IMR-90 (cell line): ENCODE results near the gene ZDHHC4. TPM values are rescaled to one million over a fixed set of nuclear protein-coding genes. Genes with fewer than 3 reads are reported as not detected.
A peak's percentile ranks its signal among the peaks of the same experiment; 100 is the strongest.

Experiments
- ATAC-seq: fragments of 200-7000 bp; cut with Tn5 transposase; 2 replicates; pipeline ENCODE4 v1.9.1; 2020; ENCODE audit warnings: low read depth, mild to moderate bottlenecking, moderate library complexity
- BruUV-seq: library from RNA; stranded (reverse); fragments of 400-500 nt; replicated peaks from 2 replicates; lab custom pipeline; 2021; lab: Mats Ljungman, UMichigan
- CTCF ChIA-PET: fragments of 300-600 bp; formaldehyde crosslinking; extraction: SDS; loops from one replicate; lab custom pipeline; 2021; ENCODE audit warnings: antibody characterized with exemption; lab: Yijun Ruan, JAX
- POLR2A ChIA-PET: fragments of 300-600 bp; sonication (Branson Sonifier 250); formaldehyde crosslinking; loops from one replicate; lab custom pipeline; 2022; ENCODE audit warnings: antibody characterized with exemption; ENCODE audit not compliant: unreplicated experiment; lab: Charles Lee
- DNase-seq: peaks from one replicate; pipeline ENCODE4 v3.0.0; 2013
- H2AFZ ChIP-seq: replicated peaks from 2 replicates; pipeline ENCODE3; 2013; ENCODE audit warnings: low read length, mild to moderate bottlenecking; ENCODE audit not compliant: poor library complexity
- H2AK5ac ChIP-seq: 2 replicates; pipeline ENCODE4 v1.6.1; 2013; ENCODE audit warnings: low read depth, low read length, inconsistent platforms
- H2AK9ac ChIP-seq: replicated peaks from 2 replicates; pipeline ENCODE3; 2013; ENCODE audit warnings: mild to moderate bottlenecking, low read depth, low read length, moderate library complexity; ENCODE audit not compliant: poor library complexity
- H2BK120ac ChIP-seq: 2 replicates; pipeline ENCODE4 v1.6.1; 2013; ENCODE audit warnings: low read depth, low read length, inconsistent platforms
- H2BK15ac ChIP-seq: 3 replicates; pipeline ENCODE4 v1.6.1; 2013; ENCODE audit warnings: low read depth, low read length, inconsistent platforms
- H2BK20ac ChIP-seq: 2 replicates; pipeline ENCODE4 v1.6.1; 2013; ENCODE audit warnings: low read depth, mild to moderate bottlenecking, inconsistent platforms, low read length, moderate library complexity
- H2BK5ac ChIP-seq: 2 replicates; pipeline ENCODE4 v1.6.1; 2013; ENCODE audit warnings: mild to moderate bottlenecking, low read depth, low read length, inconsistent platforms; ENCODE audit not compliant: poor library complexity, severe bottlenecking
- H3K14ac ChIP-seq: replicated peaks from 2 replicates; pipeline ENCODE4 v1.6.1; 2013; ENCODE audit warnings: low read depth, low read length, inconsistent platforms
- H3K18ac ChIP-seq: 2 replicates; pipeline ENCODE4 v1.6.1; 2013; ENCODE audit warnings: low read depth, low read length, control low read depth
- H3K23ac ChIP-seq: 2 replicates; pipeline ENCODE4 v1.6.1; 2013; ENCODE audit warnings: low read depth, low read length, inconsistent platforms
- H3K27ac ChIP-seq: 2 replicates; pipeline ENCODE4 v1.5.1; 2013; ENCODE audit warnings: mild to moderate bottlenecking, control low read depth, low read length; ENCODE audit not compliant: insufficient read depth
- H3K27me3 ChIP-seq: 2 replicates; pipeline ENCODE4 v1.6.1; 2013; ENCODE audit warnings: low read length; ENCODE audit not compliant: control insufficient read depth, insufficient read depth
- H3K36me3 ChIP-seq: 2 replicates; pipeline ENCODE4 v1.6.1; 2013; ENCODE audit warnings: low read length, mixed read lengths; ENCODE audit not compliant: control insufficient read depth, insufficient read depth
- H3K4ac ChIP-seq: 2 replicates; pipeline ENCODE4 v1.6.1; 2013; ENCODE audit warnings: low read depth, low read length, inconsistent platforms
- H3K4me1 ChIP-seq: 2 replicates; pipeline ENCODE4 v1.6.1; 2013; ENCODE audit warnings: low read length, mixed read lengths; ENCODE audit not compliant: control insufficient read depth, insufficient read depth
- H3K4me2 ChIP-seq: 2 replicates; pipeline ENCODE4 v1.6.1; 2013; ENCODE audit warnings: low read depth, mild to moderate bottlenecking, control low read depth, low read length, moderate library complexity
- H3K4me3 ChIP-seq: 2 replicates; pipeline ENCODE4 v1.5.1; 2013; ENCODE audit warnings: low read depth, mild to moderate bottlenecking, control low read depth, low read length, moderate library complexity; ENCODE audit not compliant: insufficient read depth
- H3K56ac ChIP-seq: 2 replicates; pipeline ENCODE4 v1.6.1; 2013; ENCODE audit warnings: low read length, inconsistent platforms; ENCODE audit not compliant: insufficient read depth; ENCODE audit errors: extremely low read depth
- H3K79me1 ChIP-seq, 2 experiments: 2 replicates each; pipeline ENCODE4 v1.6.1; 2013; ENCODE audit warnings: low read length in 2 of 2, inconsistent platforms in 1 of 2, low read depth in 1 of 2
- H3K9ac ChIP-seq: 2 replicates; pipeline ENCODE4 v1.6.1; 2013; ENCODE audit warnings: low read depth, low read length, control low read depth
- H3K9me1 ChIP-seq: 2 replicates; pipeline ENCODE4 v1.6.1; 2013; ENCODE audit warnings: low read length, inconsistent platforms; ENCODE audit not compliant: insufficient read depth
- H3K9me3 ChIP-seq: 2 replicates; pipeline ENCODE4 v1.6.1; 2013; ENCODE audit warnings: low read length; ENCODE audit not compliant: control insufficient read depth, insufficient read depth
- H4K20me1 ChIP-seq: 2 replicates; pipeline ENCODE4 v1.6.1; 2013; ENCODE audit warnings: low read length, inconsistent platforms; ENCODE audit not compliant: insufficient read depth
- H4K5ac ChIP-seq: 2 replicates; pipeline ENCODE4 v1.6.1; 2013; ENCODE audit warnings: mild to moderate bottlenecking, low read depth, low read length, control low read depth
- H4K8ac ChIP-seq, 2 experiments: 2 replicates each; pipeline ENCODE4 v1.6.1; 2013; ENCODE audit warnings: low read depth in 2 of 2, low read length in 2 of 2, control low read depth in 1 of 2, inconsistent platforms in 1 of 2
- H4K91ac ChIP-seq: 2 replicates; pipeline ENCODE4 v1.6.1; 2013; ENCODE audit warnings: low read depth, low read length, inconsistent platforms; ENCODE audit not compliant: insufficient read depth
- CEBPB ChIP-seq: IDR thresholded peaks from 2 replicates; pipeline ENCODE4 v1.6.1; 2012; ENCODE audit warnings: low read depth, low read length, improper control_type of control experiment
- CTCF ChIP-seq: conservative IDR thresholded peaks from 2 replicates; pipeline ENCODE4 v1.5.1; 2012; ENCODE audit warnings: mild to moderate bottlenecking, low read depth, low read length, improper control_type of control experiment
- MAFK ChIP-seq: IDR thresholded peaks from 2 replicates; pipeline ENCODE4 v1.6.1; 2012; ENCODE audit warnings: low read depth, low read length, improper control_type of control experiment
- MAZ ChIP-seq: IDR thresholded peaks from 2 replicates; pipeline ENCODE4 v1.6.1; 2012; ENCODE audit warnings: low read depth, mild to moderate bottlenecking, low read length, improper control_type of control experiment, moderate library complexity, borderline replicate concordance
- POLR2A ChIP-seq: IDR thresholded peaks from 2 replicates; pipeline ENCODE4 v1.6.1; 2012; ENCODE audit warnings: mild to moderate bottlenecking, low read depth, low read length
- RAD21 ChIP-seq: IDR thresholded peaks from 2 replicates; pipeline ENCODE4 v1.6.1; 2012; ENCODE audit warnings: low read length, improper control_type of control experiment
- WGBS, 2 experiments: methylation state at CpG; one replicate each; pipeline versions ENCODE4 v1.1.5 to v1.1.7; 2013; ENCODE audit warnings: missing lambda C conversion rate in 2 of 2; ENCODE audit not compliant: insufficient read length in 1 of 2; ENCODE audit errors: extremely low coverage in 2 of 2; 5-methylcytosine and 5-hydroxymethylcytosine counted together
- dilution Hi-C: fragments of 300-500 bp; cut with HindIII; formaldehyde crosslinking; loops from one replicate; pipeline ENCODE4 v1.14.3; 2018; ENCODE audit warnings: low sequenced_read_pairs; ENCODE audit not compliant: unreplicated experiment
- in situ Hi-C: fragments of 300-500 bp; cut with MboI; formaldehyde crosslinking; loops from 3 replicates; pipeline ENCODE4 v1.14.3; 2019; ENCODE audit warnings: low sequenced_read_pairs, inconsistent platforms, mixed read lengths
- intact Hi-C: fragments of 100-400 bp; cut with micrococcal nuclease; formaldehyde crosslinking; loops from 2 replicates; pipeline ENCODE4 v1.10.0; 2022
- polyA plus RNA-seq, 3 experiments: library from polyadenylated mRNA; depleted of rRNA; stranded (reverse); fragments of >200 nt; gene quantifications; 2 replicates each; pipeline ENCODE4 v1.2.3, GENCODE V29; 2012; ENCODE audit warnings: low replicate concordance in 1 of 3
- total RNA-seq: library from RNA; depleted of rRNA; stranded (reverse); fragments of >200 nt; gene quantifications from 2 replicates; pipeline ENCODE4 v1.2.3, GENCODE V29; 2012

ZDHHC4 gene
- total and polyA plus RNA-seq, 2 of the 4 experiments (the other 2 are of a cell fraction), result 43.9 to 58.3 TPM

GRCh38 chr7:6558837-6559236 is 18.4 kb upstream of the ZDHHC4 start:
- Histone ChIP-seq H3K9me3 (no peaks in the 10 kb centered on the region), H3K14ac (no peak overlapping the region), H3K56ac (no peak overlapping the region), H3K79me1 (no peaks in the 10 kb centered on the region), H3K27me3 (peaks cover 2% of the 10 kb centered on the region; the same call in 1 of the 2 replicates), H2BK15ac (no peak overlapping the region), H3K27ac (no peak overlapping the region), H4K20me1 (no peaks in the 10 kb centered on the region), H3K18ac (no peak overlapping the region), H2BK5ac (no peak overlapping the region), H3K9me1 (no peaks in the 10 kb centered on the region), H4K5ac (no peak overlapping the region), H3K4ac (no peak overlapping the region), H3K4me1 (no peaks in the 10 kb centered on the region), H3K36me3 (no peaks in the 10 kb centered on the region), H3K9ac (no peak overlapping the region), H4K91ac (no peak overlapping the region), H2BK120ac (no peak overlapping the region), H2BK20ac (no peak overlapping the region), H3K23ac (no peak overlapping the region), H2AK5ac (no peak overlapping the region), H2AK9ac (no peak overlapping the region), H3K4me2 (no peak overlapping the region), H3K4me3 (no peak overlapping the region), H2AFZ (peak overlapping the region; percentile 3), H4K8ac (no peak overlapping the region)
- TF ChIP-seq RAD21, result peak; percentile 15; the same call in 1 of the 2 replicates
- TF ChIP-seq CEBPB, result no peak
- TF ChIP-seq MAFK, result no peak
- no peak for TF ChIP-seq POLR2A
- no peak for TF ChIP-seq MAZ
- TF ChIP-seq CTCF, result 0 out of 2 replicates have a peak, but pooled peaks have one; percentile 27
- CTCF ChIA-PET, result interaction anchor here (0.6 kb wide), 1 partner anchor 16 kb away, joined by 3 read pairs; no protein-coding TSS in a partner anchor
- dilution Hi-C loops, result no loop called here
- no TSS peak for BruUV-seq
- peak; percentile 63 for ATAC-seq
- WGBS, 2 experiments, result no CpG with 5 or more reads among the region's 6 CpGs
- intact Hi-C loops, result loop anchor here (2.0 kb wide), 1 partner anchor 42 kb away; no protein-coding TSS in a partner anchor
- in situ Hi-C loops, result no loop called here
- peak; percentile 21 for DNase-seq
- POLR2A ChIA-PET, result interaction anchor here (0.6 kb wide), 1 partner anchor 30 kb away, joined by 8 read pairs; no protein-coding TSS in a partner anchor
